Stimulated activated CD8-positive, alpha-beta memory T cell treated with anti-CD3 and anti-CD28 coated beads, Interleukin-15, amount 100 ng/mL, for 1 hour (primary cell): ENCODE data around the gene ABCF1.
A peak's percentile ranks its signal among the peaks of the same experiment; 100 is the strongest.

Experiments used
- DNase-seq: peaks from one replicate; pipeline ENCODE4 v3.0.0-alpha.2; 2020; ENCODE audit warnings: low read depth

Gene ABCF1

GRCh38 chr6:30626484-30627366, 55.5 kb downstream of the ABCF1 start, which contains the start of gene ATAT1:
Gene ATAT1 (plus strand): TSS chr6:30626874.
- peak; percentile 84 for DNase-seq

- no peak for DNase-seq
Measured at GRCh38 chr6:30635834-30636233, 64.6 kb downstream of the ABCF1 start.

- DNase-seq, result no peak
Measured at GRCh38 chr6:30640481-30640880, 69.2 kb downstream of the ABCF1 start.

- no peak for DNase-seq
Measured at GRCh38 chr6:30641048-30641447, 69.8 kb downstream of the ABCF1 start.
